ENCODE results near the gene MYH10. TPM values are rescaled to one million over a fixed set of nuclear protein-coding genes. Genes with fewer than 3 reads are reported as not detected.
"Not testable (repeated sequence)": the region's sequence is repeated elsewhere in the genome, so short reads cannot be mapped to it uniquely, and the experiment has no call there.

Gene MYH10
- total RNA-seq, 2 donors from 2014 or later, result 251 to 257 TPM

DNA sequence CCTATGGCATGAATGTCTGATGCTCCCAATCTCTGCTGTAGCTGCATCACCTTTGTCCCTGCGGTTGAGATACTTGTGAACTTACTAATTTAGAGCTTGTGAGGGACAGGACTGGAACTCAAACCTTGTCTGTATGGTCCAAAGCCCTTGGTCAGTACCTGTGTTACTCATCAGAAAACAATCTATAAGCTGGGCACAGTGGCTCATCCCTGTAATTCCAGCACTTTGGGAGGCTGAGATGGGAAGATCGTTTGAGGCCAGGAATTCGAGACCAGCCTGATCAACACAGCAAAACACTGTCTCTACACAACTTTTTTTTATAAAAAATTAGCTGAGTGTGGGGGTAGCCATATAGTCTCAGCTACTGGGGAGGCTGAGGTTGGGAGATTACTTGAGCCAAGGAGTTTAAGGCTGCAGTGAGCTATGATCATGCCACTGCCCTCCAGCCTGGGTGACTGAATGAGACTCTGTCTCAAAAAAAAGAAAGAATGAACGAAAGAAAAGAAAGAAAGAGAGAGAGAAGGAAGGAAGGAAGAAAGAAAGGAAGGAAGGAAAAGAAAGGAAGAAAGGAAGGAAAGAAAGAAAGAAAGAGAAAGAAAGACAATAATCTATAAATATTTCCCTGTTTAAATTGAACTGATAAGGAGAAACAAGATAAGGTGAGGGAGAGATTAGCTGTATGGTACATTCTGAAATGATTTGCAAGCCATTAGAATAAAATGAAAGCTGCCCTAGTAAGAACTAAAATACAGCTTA is 31.7 kb upstream of the MYH10 start:
- H3K4me3 Mint-ChIP-seq, result no peak overlapping the region
- H3K27me3 Mint-ChIP-seq (ENCODE audit: insufficient read depth), result peaks cover 8% of the 10 kb centered on the region
- H3K9ac ChIP-seq (ENCODE audit: extremely low read depth, low read length, poor library complexity, severe bottlenecking), result no peak overlapping the region
- H3K36me3 Mint-ChIP-seq (ENCODE audit: low read depth), result no peaks in the 10 kb centered on the region
- H3K9me3 ChIP-seq (ENCODE audit: control insufficient read depth, low read length), result peaks cover 3% of the 10 kb centered on the region
- DNase-seq, result no peak
- H3K4me3 ChIP-seq (ENCODE audit: low read length), result no peak overlapping the region
- H3K27me3 ChIP-seq (ENCODE audit: control insufficient read depth, insufficient read depth, low read length, poor library complexity, severe bottlenecking), result peaks cover 9% of the 10 kb centered on the region
- H3K27ac Mint-ChIP-seq, result no peak overlapping the region
- no peaks in the 10 kb centered on the region for H3K36me3 ChIP-seq (ENCODE audit: control insufficient read depth, insufficient read depth, low read length)
- 84 to 86% methylated on average over 1 to 4 of the region's 4 CpGs for WGBS, 2 experiments (ENCODE audit: insufficient coverage in 1 of 2, insufficient read length in 1 of 2)
- no peaks in the 10 kb centered on the region for H3K4me1 ChIP-seq (ENCODE audit: control insufficient read depth, insufficient read depth, low read length)
- H3K4me1 Mint-ChIP-seq, result peaks cover 2% of the 10 kb centered on the region
- no peak overlapping the region for H3K27ac ChIP-seq (ENCODE audit: low read depth, low read length)
- TF ChIP-seq CTCF (conservative IDR thresholded peaks at IDR 0.05), result no peak
- H3K9me3 Mint-ChIP-seq, result peaks cover 4% of the 10 kb centered on the region

- H3K27ac Mint-ChIP-seq; H3K4me3 Mint-ChIP-seq; H3K36me3 Mint-ChIP-seq (ENCODE audit: low read depth); H3K36me3 ChIP-seq (ENCODE audit: control insufficient read depth, insufficient read depth, low read length); H3K27me3 Mint-ChIP-seq (ENCODE audit: insufficient read depth); H3K4me3 ChIP-seq (ENCODE audit: low read length); H3K4me1 ChIP-seq (ENCODE audit: control insufficient read depth, insufficient read depth, low read length); H3K27ac ChIP-seq (ENCODE audit: low read depth, low read length); H3K27me3 ChIP-seq (ENCODE audit: control insufficient read depth, insufficient read depth, low read length, poor library complexity, severe bottlenecking); H3K9ac ChIP-seq (ENCODE audit: extremely low read depth, low read length, poor library complexity, severe bottlenecking); H3K4me1 Mint-ChIP-seq; DNase-seq: not testable (repeated sequence)
- peaks cover 13% of the 10 kb centered on the region for H3K9me3 ChIP-seq (ENCODE audit: control insufficient read depth, low read length)
- peaks cover 12% of the 10 kb centered on the region for H3K9me3 Mint-ChIP-seq
Measured at GRCh38 chr17:8660709-8661108, 30.2 kb upstream of the MYH10 start.

DNA sequence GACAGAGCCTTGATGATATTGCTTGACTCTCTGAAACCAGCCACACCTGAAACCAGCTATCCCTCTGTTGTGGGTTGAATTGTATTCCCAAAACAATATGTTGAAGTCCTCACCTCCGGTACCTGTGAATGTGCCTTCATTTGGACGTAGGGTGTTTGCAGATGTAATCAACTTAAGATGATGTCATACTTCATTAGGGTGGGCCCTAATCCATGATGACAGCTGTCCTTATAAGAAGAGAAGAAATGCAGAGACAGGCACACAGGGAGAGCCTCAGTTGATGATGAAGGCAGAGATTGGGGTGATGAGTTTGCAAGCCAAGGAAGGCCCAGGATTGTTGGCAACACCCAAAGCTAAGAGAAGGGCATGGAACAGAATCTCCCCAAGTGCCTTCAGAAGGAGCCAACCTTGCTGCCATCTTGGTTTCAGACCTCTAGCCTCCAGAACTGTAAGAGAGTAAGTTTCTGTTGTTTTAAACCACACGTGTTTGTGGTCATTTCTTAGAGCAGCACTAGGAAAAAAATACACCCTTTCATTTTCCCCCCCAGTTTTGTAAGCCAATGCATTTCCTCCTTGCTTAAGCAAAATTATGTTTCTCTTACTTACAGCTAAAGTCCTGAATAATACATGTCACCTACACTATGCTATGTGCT is 29.4 kb upstream of the MYH10 start:
- TF ChIP-seq CTCF (conservative IDR thresholded peaks at IDR 0.05), result no peak

More for the DNA sequence above, 29.4 kb upstream of the MYH10 start:
- peaks cover 9% of the 10 kb centered on the region for H3K27me3 ChIP-seq (ENCODE audit: control insufficient read depth, insufficient read depth, low read length, poor library complexity, severe bottlenecking)
- Mint-ChIP-seq H3K27ac (no peak overlapping the region), H3K4me3 (no peak overlapping the region), H3K27me3 (ENCODE audit: insufficient read depth) (peaks cover 10% of the 10 kb centered on the region), H3K36me3 (ENCODE audit: low read depth) (peaks cover 2% of the 10 kb centered on the region), H3K9me3 (peaks cover 12% of the 10 kb centered on the region), H3K4me1 (peaks cover 2% of the 10 kb centered on the region)
- peaks cover 13% of the 10 kb centered on the region for H3K9me3 ChIP-seq (ENCODE audit: control insufficient read depth, low read length)
- 89 to 96% methylated on average over 3 of the region's 3 CpGs for WGBS, 2 experiments (ENCODE audit: insufficient coverage in 1 of 2, insufficient read length in 1 of 2)
- DNase-seq, result no peak
- no peaks in the 10 kb centered on the region for H3K36me3 ChIP-seq (ENCODE audit: control insufficient read depth, insufficient read depth, low read length)
- H3K9ac ChIP-seq (ENCODE audit: extremely low read depth, low read length, poor library complexity, severe bottlenecking), result no peak overlapping the region
- no peak overlapping the region for H3K4me3 ChIP-seq (ENCODE audit: low read length)
- no peak overlapping the region for H3K27ac ChIP-seq (ENCODE audit: low read depth, low read length)
- H3K4me1 ChIP-seq (ENCODE audit: control insufficient read depth, insufficient read depth, low read length), result no peaks in the 10 kb centered on the region
